BE2C (cell line): ENCODE results near the gene NECAB3.

Source experiments
- DNase-seq: peaks from one replicate; pipeline ENCODE4 v3.0.0-alpha.2; 2020
- H3K27me3 ChIP-seq: fragments of 250-450 bp; sonication (Bioruptor Pico); 2 replicates; pipeline ENCODE4 v1.5.1; 2020; ENCODE audit warnings: mild to moderate bottlenecking
- H3K36me3 ChIP-seq: fragments of 250-450 bp; sonication (Bioruptor Pico); 2 replicates; pipeline ENCODE4 v1.5.1; 2020; ENCODE audit warnings: mild to moderate bottlenecking
- H3K4me1 ChIP-seq: fragments of 250-450 bp; sonication (Bioruptor Pico); 2 replicates; pipeline ENCODE4 v1.5.1; 2020
- H3K4me3 ChIP-seq: 2 replicates; pipeline ENCODE4 v1.5.1; 2011; ENCODE audit warnings: low read depth, low read length
- H3K9me3 ChIP-seq: fragments of 250-450 bp; sonication (Bioruptor Pico); 2 replicates; pipeline ENCODE4 v1.5.1; 2020
- TF ChIP-seq, protein P1 (sequence below): IDR thresholded peaks from 2 replicates; pipeline ENCODE4 v1.5.1; 2012; ENCODE audit warnings: mild to moderate bottlenecking, low read depth, low read length

NECAB3 gene

DNA sequence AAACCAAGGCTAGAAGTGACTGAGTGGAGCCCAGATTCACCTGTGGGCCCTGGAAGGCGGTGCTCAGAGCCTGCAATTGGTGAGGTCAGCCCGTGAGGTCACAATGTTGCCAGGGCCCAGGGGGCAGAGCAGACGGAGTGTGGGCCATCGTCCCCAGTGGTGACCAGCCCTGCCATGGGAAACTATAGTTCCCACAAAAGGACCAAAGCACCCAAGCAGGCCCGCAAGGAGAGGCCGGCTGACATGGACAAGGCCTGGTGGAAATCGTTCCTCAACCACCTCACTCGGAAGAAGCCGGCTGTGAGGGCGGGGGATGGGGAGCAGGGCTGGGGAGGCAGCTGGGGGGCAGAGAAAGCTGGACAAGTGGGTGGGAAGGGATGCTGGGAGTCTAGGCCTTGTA lies 12.1 kb downstream of the NECAB3 start, which contains the start of gene C20orf144:
Gene C20orf144 (plus strand): TSS at position 156 of the 400 bp plus-strand sequence. CDS start 19 bp downstream, at position 175.
- Histone ChIP-seq H3K4me1 (peaks cover 5% of the 10 kb centered on the region), H3K4me3 (peak within 1 kb of the TSS; percentile 81), H3K9me3 (no peaks in the 10 kb centered on the region), H3K27me3 (no peaks in the 10 kb centered on the region), H3K36me3 (peaks cover 13% of the 10 kb centered on the region)
- no peak for DNase-seq
- TF ChIP-seq, protein P1, sequence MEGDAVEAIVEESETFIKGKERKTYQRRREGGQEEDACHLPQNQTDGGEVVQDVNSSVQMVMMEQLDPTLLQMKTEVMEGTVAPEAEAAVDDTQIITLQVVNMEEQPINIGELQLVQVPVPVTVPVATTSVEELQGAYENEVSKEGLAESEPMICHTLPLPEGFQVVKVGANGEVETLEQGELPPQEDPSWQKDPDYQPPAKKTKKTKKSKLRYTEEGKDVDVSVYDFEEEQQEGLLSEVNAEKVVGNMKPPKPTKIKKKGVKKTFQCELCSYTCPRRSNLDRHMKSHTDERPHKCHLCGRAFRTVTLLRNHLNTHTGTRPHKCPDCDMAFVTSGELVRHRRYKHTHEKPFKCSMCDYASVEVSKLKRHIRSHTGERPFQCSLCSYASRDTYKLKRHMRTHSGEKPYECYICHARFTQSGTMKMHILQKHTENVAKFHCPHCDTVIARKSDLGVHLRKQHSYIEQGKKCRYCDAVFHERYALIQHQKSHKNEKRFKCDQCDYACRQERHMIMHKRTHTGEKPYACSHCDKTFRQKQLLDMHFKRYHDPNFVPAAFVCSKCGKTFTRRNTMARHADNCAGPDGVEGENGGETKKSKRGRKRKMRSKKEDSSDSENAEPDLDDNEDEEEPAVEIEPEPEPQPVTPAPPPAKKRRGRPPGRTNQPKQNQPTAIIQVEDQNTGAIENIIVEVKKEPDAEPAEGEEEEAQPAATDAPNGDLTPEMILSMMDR = no peak

DNA sequence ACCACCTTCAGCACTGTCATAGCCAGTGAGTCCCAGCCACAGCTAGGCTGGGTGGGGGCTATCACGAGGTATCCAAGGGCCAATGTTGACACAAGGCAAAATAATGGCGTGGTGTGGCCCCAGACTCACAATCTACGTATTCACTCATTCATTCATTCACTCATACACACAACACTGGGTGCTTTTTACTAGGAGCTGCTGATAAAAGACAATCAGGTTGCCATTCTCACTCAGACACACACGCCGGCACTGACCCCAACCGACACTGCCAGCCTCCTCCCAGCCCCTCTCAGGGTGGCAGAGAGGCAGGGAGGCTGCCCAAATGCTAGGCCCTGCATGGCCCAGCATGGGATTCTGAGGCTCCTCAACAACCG lies 13.6 kb downstream of the NECAB3 start:
- Histone ChIP-seq H3K4me1 (no peaks in the 10 kb centered on the region), H3K4me3 (no peak overlapping the region)

DNA sequence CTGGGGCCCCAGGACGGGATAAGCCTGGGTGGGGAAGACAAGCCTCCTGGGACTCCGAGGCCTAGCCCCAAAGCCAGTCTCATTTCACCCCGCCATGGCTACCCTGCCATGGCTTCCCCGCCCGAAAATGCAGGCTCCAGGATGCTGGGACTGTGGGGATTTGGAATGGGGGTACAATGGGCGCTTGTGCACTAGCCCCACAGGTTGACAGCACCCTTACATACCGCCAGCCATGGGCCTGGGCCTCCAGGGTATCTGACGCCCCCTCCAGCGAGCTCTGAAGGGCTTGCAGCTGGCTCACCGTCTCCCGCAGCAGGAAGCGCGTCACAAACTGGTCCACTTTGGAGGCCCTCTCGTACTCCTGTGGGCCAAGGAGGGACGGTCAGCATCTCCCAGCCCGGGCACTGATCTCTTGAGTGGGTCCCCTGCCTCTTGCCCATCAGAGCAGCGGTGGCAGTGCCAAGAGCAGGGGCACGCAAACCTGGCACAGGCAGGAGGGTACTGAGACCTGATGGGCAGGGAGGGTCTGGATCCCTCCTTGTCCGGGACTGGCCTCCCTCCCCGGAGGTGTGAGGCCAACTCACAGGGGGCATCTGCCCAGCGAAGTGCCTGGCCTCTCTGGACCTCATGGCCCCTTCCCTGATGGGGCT lies 14.1 kb downstream of the NECAB3 start:
- Histone ChIP-seq H3K36me3 (peaks cover 13% of the 10 kb centered on the region), H3K4me3 (no peak overlapping the region), H3K4me1 (no peaks in the 10 kb centered on the region), H3K9me3 (no peaks in the 10 kb centered on the region), H3K27me3 (no peaks in the 10 kb centered on the region)
- TF ChIP-seq, protein P1 = no peak
- DNase-seq = no peak

More for the DNA sequence above, 13.6 kb downstream of the NECAB3 start:
- TF ChIP-seq, protein P1 = no peak
- peaks cover 13% of the 10 kb centered on the region for H3K36me3 ChIP-seq
- DNase-seq = no peak
- H3K9me3 ChIP-seq = no peaks in the 10 kb centered on the region
- H3K27me3 ChIP-seq = no peaks in the 10 kb centered on the region

DNA sequence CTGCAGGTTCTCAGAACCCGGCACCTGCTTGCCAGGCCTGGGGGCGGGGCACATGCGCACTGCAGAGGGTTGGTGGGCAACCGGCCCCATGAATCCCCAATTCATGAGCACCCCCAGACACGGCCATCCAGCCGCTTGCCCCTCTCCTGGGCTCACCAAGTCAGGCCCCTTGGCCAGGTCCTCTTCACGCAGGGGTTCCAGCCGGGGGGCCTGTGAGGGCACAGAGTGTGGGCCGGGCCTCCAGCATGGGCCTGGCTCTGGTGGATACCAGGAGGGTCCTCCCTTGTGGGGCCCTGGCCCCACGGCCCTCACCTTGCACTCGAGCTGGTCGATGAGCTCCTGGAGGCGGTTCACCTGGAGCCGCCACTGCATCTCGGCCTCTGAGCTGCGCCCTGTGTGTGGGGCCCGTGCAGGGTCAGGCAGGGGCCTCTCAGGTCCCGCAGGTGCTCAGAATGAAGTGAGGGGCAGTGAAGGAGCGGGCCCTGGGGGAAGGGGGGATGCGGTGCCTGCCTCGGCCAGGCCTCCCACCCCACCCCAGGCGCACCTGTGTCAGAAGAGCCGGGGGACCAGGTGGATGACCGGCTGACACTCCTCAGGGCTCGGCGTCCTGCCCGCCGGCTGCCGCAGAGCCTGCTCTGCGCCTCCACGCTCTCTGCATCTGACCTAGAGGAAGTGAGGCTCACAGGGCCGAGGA lies 14.7 kb downstream of the NECAB3 start:
- no peaks in the 10 kb centered on the region for H3K9me3 ChIP-seq
- H3K4me3 ChIP-seq = no peak overlapping the region
- no peaks in the 10 kb centered on the region for H3K27me3 ChIP-seq
- H3K36me3 ChIP-seq = peaks cover 13% of the 10 kb centered on the region
- DNase-seq = no peak
- H3K4me1 ChIP-seq = no peaks in the 10 kb centered on the region
- TF ChIP-seq, protein P1 = no peak

DNA sequence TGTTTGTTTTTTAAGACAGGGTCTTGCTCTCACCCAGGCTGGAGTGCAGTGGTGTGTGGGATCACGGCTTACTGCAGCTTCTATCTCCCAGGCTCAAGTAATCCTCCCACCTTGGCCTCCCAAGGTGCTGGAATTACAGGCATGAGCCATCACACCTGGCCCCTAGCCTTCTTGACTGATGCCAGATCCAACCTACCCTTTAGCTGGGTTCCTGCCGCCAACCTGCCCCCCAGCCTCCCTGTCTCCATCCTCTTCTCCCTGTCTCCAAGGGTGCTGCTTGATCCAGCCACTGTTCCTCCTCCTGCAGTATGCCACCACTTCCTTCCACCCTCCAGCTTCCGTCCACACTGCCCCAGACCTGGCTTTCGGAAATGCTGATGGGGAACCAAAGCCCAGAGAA lies 15.3 kb downstream of the NECAB3 start:
- H3K27me3 ChIP-seq = no peaks in the 10 kb centered on the region
- TF ChIP-seq, protein P1 = no peak
- no peaks in the 10 kb centered on the region for H3K9me3 ChIP-seq
- no peak for DNase-seq
- H3K4me3 ChIP-seq = no peak overlapping the region
- peaks cover 13% of the 10 kb centered on the region for H3K36me3 ChIP-seq
- H3K4me1 ChIP-seq = no peaks in the 10 kb centered on the region

DNA sequence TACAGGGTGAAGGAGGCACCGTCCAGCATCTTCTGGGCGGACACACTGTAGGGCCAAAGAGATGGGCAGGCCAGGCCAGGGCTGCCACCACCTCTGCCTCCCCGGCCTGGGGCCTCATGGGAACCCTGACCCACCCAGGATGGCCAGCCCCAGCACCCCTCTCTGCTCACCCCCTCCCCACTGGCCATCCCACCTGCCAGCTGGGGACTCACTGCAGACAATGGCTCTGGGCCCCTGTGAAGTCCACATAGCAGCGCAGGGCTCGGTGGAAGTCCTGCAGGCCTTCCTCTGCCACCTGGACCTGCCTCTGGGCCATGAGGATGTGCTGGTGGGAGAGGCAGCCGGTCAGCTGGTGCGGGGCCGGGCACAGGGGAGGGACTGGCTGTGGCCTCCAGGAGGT lies 15.7 kb downstream of the NECAB3 start:
- Histone ChIP-seq H3K36me3 (peaks cover 13% of the 10 kb centered on the region), H3K4me1 (no peaks in the 10 kb centered on the region), H3K27me3 (no peaks in the 10 kb centered on the region), H3K4me3 (no peak overlapping the region), H3K9me3 (no peaks in the 10 kb centered on the region)
- TF ChIP-seq, protein P1 = no peak
- DNase-seq = no peak
